Transverse colon (tissue), 4 donors: ENCODE data around the gene TAMALIN. TPM values are rescaled to one million over a fixed set of nuclear protein-coding genes. Genes with fewer than 3 reads are reported as not detected.
A peak's percentile ranks its signal among the peaks of the same experiment; 100 is the strongest.

ENCODE experiments used
- DNase-seq: peaks from one replicate; pipeline ENCODE4 v3.0.0-alpha.2; 2019
- H3K27ac ChIP-seq, 4 donors: fragments of 200-600 bp; sonication (generic); 2 replicates each; pipeline ENCODE4 v1.5.1; 2016 to 2018; ENCODE audit warnings: inconsistent platforms in 4 of 4
- H3K27me3 ChIP-seq: fragments of 200-600 bp; sonication (generic); 2 replicates; pipeline ENCODE4 v1.5.1; 2017; ENCODE audit warnings: inconsistent platforms
- H3K36me3 ChIP-seq, 4 donors: fragments of 200-600 bp; sonication (generic); 2 replicates each; pipeline ENCODE4 v1.5.1; 2017 to 2019; ENCODE audit warnings: inconsistent platforms in 4 of 4
- H3K4me1 ChIP-seq, 4 donors: fragments of 200-600 bp; sonication (generic); 2 replicates each; pipeline ENCODE4 v1.5.1; 2017 to 2020; ENCODE audit warnings: inconsistent platforms in 4 of 4
- H3K4me3 ChIP-seq, 4 donors: fragments of 200-600 bp; sonication (generic); 1 replicate in 1 of 4; 2 replicates in 3 of 4; pipeline versions ENCODE4 v1.5.1 to v1.6.1; 2017 to 2019; ENCODE audit warnings: inconsistent platforms in 4 of 4
- H3K9me3 ChIP-seq, 2 donors: fragments of 200-600 bp; sonication (generic); 2 replicates each; pipeline ENCODE4 v1.5.1; 2017 to 2019; ENCODE audit warnings: inconsistent platforms in 2 of 2
- CTCF ChIP-seq, 5 experiments: fragments of 200-600 bp in 3 of 5; fragments of 450-650 bp in 2 of 5; sonication (generic) in 3 of 5; IDR thresholded peaks; 1 replicate in 2 of 5; 2 replicates in 3 of 5; pipeline ENCODE4 v1.5.1; 2016 to 2017; ENCODE audit warnings: antibody characterized with exemption in 5 of 5, inconsistent platforms in 3 of 5, mild to moderate bottlenecking in 2 of 5, moderate library complexity in 1 of 5
- EP300 ChIP-seq: sonication (generic); formaldehyde crosslinking; IDR thresholded peaks from one replicate; pipeline ENCODE4 v1.6.1; 2017; ENCODE audit warnings: antibody characterized with exemption, low read depth
- POLR2A ChIP-seq: fragments of 450-650 bp; IDR thresholded peaks from one replicate; pipeline ENCODE4 v1.6.1; 2016; ENCODE audit warnings: antibody characterized with exemption, mild to moderate bottlenecking, moderate library complexity
- POLR2AphosphoS5 ChIP-seq, 3 donors: sonication (generic); formaldehyde crosslinking; IDR thresholded peaks; one replicate each; pipeline ENCODE4 v1.6.1; 2016; ENCODE audit warnings: antibody characterized with exemption in 3 of 3
- WGBS, 2 donors: methylation state at CpG; one replicate each; pipeline ENCODE4 v1.1.5; 2018; ENCODE audit warnings: low coverage in 1 of 2; 5-methylcytosine and 5-hydroxymethylcytosine counted together
- in situ Hi-C, 4 donors: fragments of 200-750 bp; cut with MboI; loops; one replicate each; pipeline versions ENCODE4 v1.15.0 to v1.15.1; 2017; ENCODE audit warnings: low sequenced_read_pairs in 3 of 4, low pct_ligation_motif_present in 1 of 4, low pct_unique_long_range_greater_than_20kb in 1 of 4
- intact Hi-C: fragments of 100-400 bp; cut with DNase I; formaldehyde crosslinking; loops from one replicate; pipeline ENCODE4 v1.15.1; 2023; ENCODE audit warnings: low total_unique reads
- total RNA-seq, 4 donors: library from RNA; depleted of rRNA; stranded (reverse); fragments of >200 nt; gene quantifications; one replicate each; pipeline ENCODE4 v1.1.0, GENCODE V29; 2016

The TAMALIN gene
- total RNA-seq, 4 donors from 2014 or later: 5.9 to 20.6 (median 9.7) TPM

- no peak for DNase-seq
- H3K27ac ChIP-seq: no peak overlapping the region
- in situ Hi-C loops: loop anchor here in 3 of 4 donors (5.0 to 10.0 kb wide), 2 partner anchors 53 to 55 kb away; no protein-coding TSS in a partner anchor
- no peaks in the 10 kb centered on the region for H3K27me3 ChIP-seq
- no peak for TF ChIP-seq POLR2A
- TF ChIP-seq POLR2AphosphoS5 (IDR thresholded peaks at IDR 0.05): no peak
- TF ChIP-seq EP300: no peak
- no peak for TF ChIP-seq CTCF (IDR thresholded peaks at IDR 0.05)
- H3K4me3 ChIP-seq: no peak overlapping the region
- intact Hi-C loops: no loop called here
- H3K9me3 ChIP-seq: no peaks in the 10 kb centered on the region
- WGBS, 2 donors: 50 to 71% methylated on average over 1 to 4 of the region's 4 CpGs
- no peaks in the 10 kb centered on the region for H3K36me3 ChIP-seq
- peaks cover 26 to 47% (median 37%) of the 10 kb centered on the region in 4 donors for H3K4me1 ChIP-seq
Observed at GRCh38 chr12:52029685-52030084, 22.9 kb downstream of the TAMALIN start.

GRCh38 chr12:52032446-52032803 is 25.7 kb downstream of the TAMALIN start:
- H3K4me1 ChIP-seq: peaks cover 16 to 33% (median 28%) of the 10 kb centered on the region in 4 donors
- H3K27ac ChIP-seq: peak overlapping the region; percentile 86 to 90 (median 89)
- H3K36me3 ChIP-seq: no peaks in the 10 kb centered on the region
- intact Hi-C loops (no loop called here), in situ Hi-C loops (no loop called here)
- peak; percentile 74 for DNase-seq
- H3K27me3 ChIP-seq: no peaks in the 10 kb centered on the region
- peak overlapping the region in 2 of 4 donors; percentile 11 to 44 for H3K4me3 ChIP-seq
- 5 to 8% methylated on average over 4 to 5 of the region's 5 CpGs for WGBS, 2 donors
- H3K9me3 ChIP-seq: no peaks in the 10 kb centered on the region
- TF ChIP-seq EP300: peak; percentile 78
- TF ChIP-seq POLR2AphosphoS5 (IDR thresholded peaks at IDR 0.05): peak in 2 of 3 donors; percentile 13 to 26
- TF ChIP-seq CTCF (IDR thresholded peaks at IDR 0.05): no peak
- TF ChIP-seq POLR2A: no peak

GRCh38 chr12:52032804-52033445 is 26.2 kb downstream of the TAMALIN start:
- in situ Hi-C loops (no loop called here), intact Hi-C loops (no loop called here)
- H3K4me3 ChIP-seq: peak overlapping the region in 3 of 4 donors; percentile 23 to 44 (median 32)
- TF ChIP-seq EP300 (peak; percentile 41), CTCF (IDR thresholded peaks at IDR 0.05) (no peak), POLR2AphosphoS5 (IDR thresholded peaks at IDR 0.05) (peak; percentile 64 to 86 (median 83)), POLR2A (peak; percentile 74)
- H3K27me3 ChIP-seq: no peaks in the 10 kb centered on the region
- H3K27ac ChIP-seq: peak overlapping the region; percentile 86 to 90 (median 89)
- H3K9me3 ChIP-seq: no peaks in the 10 kb centered on the region
- peak; percentile 98 for DNase-seq
- 0 to 2% methylated on average over 9 to 25 of the region's 48 CpGs for WGBS, 2 donors
- no peaks in the 10 kb centered on the region for H3K36me3 ChIP-seq
- peaks cover 20 to 38% (median 33%) of the 10 kb centered on the region in 4 donors for H3K4me1 ChIP-seq

- H3K27ac ChIP-seq: peak overlapping the region; percentile 86 to 90 (median 89)
- no peak for DNase-seq
- peak overlapping the region in 3 of 4 donors; percentile 23 to 44 (median 32) for H3K4me3 ChIP-seq
- H3K4me1 ChIP-seq: peaks cover 20 to 45% (median 34%) of the 10 kb centered on the region in 4 donors
- H3K36me3 ChIP-seq: no peaks in the 10 kb centered on the region
- H3K9me3 ChIP-seq: no peaks in the 10 kb centered on the region
- WGBS, 2 donors: 52 to 80% methylated on average over 1 to 13 of the region's 13 CpGs
- no peaks in the 10 kb centered on the region for H3K27me3 ChIP-seq
- no peak for TF ChIP-seq POLR2AphosphoS5 (IDR thresholded peaks at IDR 0.05)
- TF ChIP-seq POLR2A: no peak
- no peak for TF ChIP-seq CTCF (IDR thresholded peaks at IDR 0.05)
- no peak for TF ChIP-seq EP300
- intact Hi-C loops (no loop called here), in situ Hi-C loops (no loop called here)
Observed at GRCh38 chr12:52033446-52034140, 26.8 kb downstream of the TAMALIN start.
